B cell (primary cell): ENCODE results near the gene SLC22A2.

Experiments used
- EZH2 ChIP-seq: IDR thresholded peaks from 2 replicates; pipeline ENCODE4 v1.6.1; 2012; ENCODE audit warnings: borderline replicate concordance, low read depth, mild to moderate bottlenecking, moderate library complexity, low read length; ENCODE audit not compliant: insufficient read depth, poor library complexity, severe bottlenecking
- TF ChIP-seq, protein P1 (sequence below): fragments of 200-600 bp; IDR thresholded peaks from one replicate; pipeline ENCODE4 v1.8.0; 2022; ENCODE audit warnings: antibody characterized with exemption, mild to moderate bottlenecking

DNA sequence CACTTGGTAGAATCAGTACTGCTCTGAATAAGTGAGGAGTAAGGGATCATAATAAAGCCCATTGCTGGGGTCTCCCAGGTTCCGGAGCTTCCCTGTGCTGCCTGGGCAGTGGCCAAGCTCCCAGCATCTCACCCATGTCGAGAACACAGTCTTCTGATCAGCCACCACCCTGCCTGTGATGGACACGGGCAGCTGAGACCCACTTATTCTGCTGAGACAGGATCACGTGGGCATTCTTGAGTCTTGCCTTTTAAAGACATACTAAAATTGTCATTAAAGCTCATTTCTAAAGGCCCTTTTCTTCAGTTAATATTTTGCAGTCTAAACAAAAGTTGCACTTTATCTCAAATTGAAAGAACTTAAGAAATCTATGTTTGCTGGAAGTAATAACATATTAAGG is 42.7 kb upstream of the SLC22A2 start:
- TF ChIP-seq EZH2: no peak
- TF ChIP-seq, protein P1, sequence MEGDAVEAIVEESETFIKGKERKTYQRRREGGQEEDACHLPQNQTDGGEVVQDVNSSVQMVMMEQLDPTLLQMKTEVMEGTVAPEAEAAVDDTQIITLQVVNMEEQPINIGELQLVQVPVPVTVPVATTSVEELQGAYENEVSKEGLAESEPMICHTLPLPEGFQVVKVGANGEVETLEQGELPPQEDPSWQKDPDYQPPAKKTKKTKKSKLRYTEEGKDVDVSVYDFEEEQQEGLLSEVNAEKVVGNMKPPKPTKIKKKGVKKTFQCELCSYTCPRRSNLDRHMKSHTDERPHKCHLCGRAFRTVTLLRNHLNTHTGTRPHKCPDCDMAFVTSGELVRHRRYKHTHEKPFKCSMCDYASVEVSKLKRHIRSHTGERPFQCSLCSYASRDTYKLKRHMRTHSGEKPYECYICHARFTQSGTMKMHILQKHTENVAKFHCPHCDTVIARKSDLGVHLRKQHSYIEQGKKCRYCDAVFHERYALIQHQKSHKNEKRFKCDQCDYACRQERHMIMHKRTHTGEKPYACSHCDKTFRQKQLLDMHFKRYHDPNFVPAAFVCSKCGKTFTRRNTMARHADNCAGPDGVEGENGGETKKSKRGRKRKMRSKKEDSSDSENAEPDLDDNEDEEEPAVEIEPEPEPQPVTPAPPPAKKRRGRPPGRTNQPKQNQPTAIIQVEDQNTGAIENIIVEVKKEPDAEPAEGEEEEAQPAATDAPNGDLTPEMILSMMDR: no peak
